ENCODE data around the gene APOBR. TPM values are rescaled to one million over a fixed set of nuclear protein-coding genes. Genes with fewer than 3 reads are reported as not detected.
A peak's percentile ranks its signal among the peaks of the same experiment; 100 is the strongest.

The APOBR gene
- total and polyA plus RNA-seq, 10 of the 15 experiments (the other 5 are each of a cell fraction or from before 2014, with no cell fraction given) = 0.04 to 2.5 (median 0.54) TPM; not detected in 1

DNA sequence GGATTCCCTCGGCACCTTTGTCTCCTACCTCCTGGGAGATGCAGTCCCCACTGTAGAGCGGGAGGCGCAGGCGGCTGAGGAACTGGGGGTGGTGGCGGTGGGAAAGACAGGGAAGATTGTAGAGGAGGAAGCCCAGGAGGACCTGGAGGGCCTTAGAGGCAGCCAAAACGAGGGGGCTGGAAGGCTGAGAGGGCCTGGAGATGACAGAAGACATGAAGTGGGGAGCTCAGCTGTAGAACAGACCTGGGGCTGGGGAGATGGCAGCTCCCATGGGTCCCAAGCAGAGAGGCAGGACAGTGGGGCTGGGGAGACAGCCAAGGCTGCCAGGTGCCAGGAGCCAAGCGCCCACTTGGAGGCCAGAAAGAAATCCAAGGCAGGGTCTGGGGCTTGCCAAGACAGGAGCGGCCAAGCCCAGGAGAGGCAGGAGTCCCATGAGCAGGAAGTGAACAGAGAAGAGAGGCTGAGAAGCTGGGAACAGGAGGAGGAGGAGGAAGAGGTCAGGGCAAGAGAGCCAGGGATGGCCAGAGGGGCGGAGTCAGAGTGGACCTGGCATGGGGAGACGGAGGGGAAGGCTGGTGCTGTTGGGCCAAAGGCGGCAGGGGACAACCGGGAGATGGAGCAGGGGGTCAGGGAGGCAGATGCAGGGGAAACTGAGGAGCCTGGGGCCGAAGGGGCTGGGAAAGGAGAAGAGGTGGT, 803 bp downstream of the APOBR start (continued):
- TF ChIP-seq, protein P1, sequence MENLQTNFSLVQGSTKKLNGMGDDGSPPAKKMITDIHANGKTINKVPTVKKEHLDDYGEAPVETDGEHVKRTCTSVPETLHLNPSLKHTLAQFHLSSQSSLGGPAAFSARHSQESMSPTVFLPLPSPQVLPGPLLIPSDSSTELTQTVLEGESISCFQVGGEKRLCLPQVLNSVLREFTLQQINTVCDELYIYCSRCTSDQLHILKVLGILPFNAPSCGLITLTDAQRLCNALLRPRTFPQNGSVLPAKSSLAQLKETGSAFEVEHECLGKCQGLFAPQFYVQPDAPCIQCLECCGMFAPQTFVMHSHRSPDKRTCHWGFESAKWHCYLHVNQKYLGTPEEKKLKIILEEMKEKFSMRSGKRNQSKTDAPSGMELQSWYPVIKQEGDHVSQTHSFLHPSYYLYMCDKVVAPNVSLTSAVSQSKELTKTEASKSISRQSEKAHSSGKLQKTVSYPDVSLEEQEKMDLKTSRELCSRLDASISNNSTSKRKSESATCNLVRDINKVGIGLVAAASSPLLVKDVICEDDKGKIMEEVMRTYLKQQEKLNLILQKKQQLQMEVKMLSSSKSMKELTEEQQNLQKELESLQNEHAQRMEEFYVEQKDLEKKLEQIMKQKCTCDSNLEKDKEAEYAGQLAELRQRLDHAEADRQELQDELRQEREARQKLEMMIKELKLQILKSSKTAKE (IDR thresholded peaks at IDR 0.05; ENCODE audit: low read depth, poor library complexity, severe bottlenecking) = no peak

DNA sequence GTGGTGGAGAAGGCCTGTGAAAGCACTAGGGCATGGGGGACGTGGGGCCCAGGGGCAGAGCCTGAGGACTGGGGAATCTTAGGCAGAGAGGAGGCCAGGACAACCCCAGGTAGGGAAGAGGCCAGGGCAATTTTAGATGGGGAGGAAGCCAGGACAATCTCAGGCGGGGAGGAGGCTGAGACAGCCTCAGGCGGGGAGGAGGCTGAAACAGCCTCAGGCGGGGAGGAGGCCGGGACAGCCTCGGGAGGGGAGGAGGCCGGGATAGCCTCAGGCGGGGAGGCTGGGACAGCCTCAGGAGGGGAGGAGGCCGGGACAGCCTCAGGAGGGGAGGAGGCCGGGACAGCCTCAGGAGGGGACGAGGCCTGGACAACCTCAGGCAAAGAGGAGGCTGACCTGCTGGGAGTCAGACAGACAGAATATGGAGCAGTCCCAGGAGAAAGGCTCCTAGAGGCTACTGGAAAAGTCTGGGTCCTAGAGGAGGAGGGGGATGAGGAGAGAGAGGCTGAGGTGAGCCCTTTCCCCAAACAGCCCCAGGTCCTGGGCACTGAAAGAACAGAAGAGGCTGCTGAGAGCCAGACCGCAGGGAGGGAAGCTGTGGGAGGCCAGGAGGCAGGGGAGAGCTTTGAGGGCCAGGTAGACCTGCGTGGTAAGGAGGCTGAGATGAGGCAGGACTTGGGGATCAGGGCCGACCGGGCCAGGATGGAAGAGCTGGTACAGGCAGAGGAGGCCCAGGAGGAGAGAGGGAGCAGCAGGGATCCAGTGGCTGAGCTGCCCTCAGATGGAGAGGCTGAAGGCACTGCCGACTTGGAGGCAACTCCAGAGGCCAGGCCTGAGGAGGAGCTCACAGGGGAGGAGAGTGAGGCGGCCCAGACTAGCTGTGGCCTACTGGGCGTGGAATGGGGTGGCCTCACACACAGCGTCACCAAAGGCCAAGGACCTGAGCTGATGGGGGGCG, 1.6 kb downstream of the APOBR start:
- Histone ChIP-seq H3K36me3 (ENCODE audit: control insufficient read depth in 2 of 2, insufficient read depth in 2 of 2, low read length in 1 of 2) (no peaks in the 10 kb centered on the region), H3K9ac (ENCODE audit: control insufficient read depth, insufficient read depth, low read length) (no peak overlapping the region), H4K20me1 (ENCODE audit: control insufficient read depth, insufficient read depth) (no peaks in the 10 kb centered on the region), H3K4me3 (no peak overlapping the region), H2AFZ (ENCODE audit: control insufficient read depth, low read depth, low read length) (no peak overlapping the region), H3K27ac (ENCODE audit: control insufficient read depth, insufficient read depth) (no peak overlapping the region), H3K4me2 (ENCODE audit: control insufficient read depth, insufficient read depth) (no peak overlapping the region), H3K9me3 (replicated peaks; ENCODE audit: control insufficient read depth, insufficient read depth, low read length) (no peaks in the 10 kb centered on the region), H3K79me2 (ENCODE audit: control insufficient read depth, insufficient read depth, low read length) (peaks cover 6% of the 10 kb centered on the region), H3K27me3 (replicated peaks in 1 of 2; ENCODE audit: control insufficient read depth in 2 of 2, insufficient read depth in 2 of 2, low read length in 1 of 2) (no peaks in the 10 kb centered on the region), H3K4me1 (ENCODE audit: control insufficient read depth, insufficient read depth, low read length) (peaks cover 35% of the 10 kb centered on the region)
- DNase-seq (ENCODE audit: low read depth, low spot score) (no peak), FAIRE-seq (no peak), ATAC-seq (no peak)
- RAD21 ChIA-PET (ENCODE audit: unreplicated experiment) = interaction anchor here (0.8 to 1.3 kb wide), 2 partner anchors 7 to 8 kb away, joined by 3 read pairs; no protein-coding TSS in a partner anchor
- 81% methylated on average over 13 of the region's 20 CpGs for WGBS (ENCODE audit: insufficient coverage, insufficient replicate concordance, low lambda C conversion rate, missing lambda C conversion rate)
- SMC1A ChIA-PET (ENCODE audit: uncharacterized antibody, unreplicated experiment) = interaction anchor here (1.0 kb wide), 1 partner anchor 10 kb away, joined by 3 read pairs; no protein-coding TSS in a partner anchor
- in situ Hi-C loops (cut with MboI) (no loop called here), intact Hi-C loops (cut with micrococcal nuclease; ENCODE audit: unreplicated experiment) (loop anchor here (10.0 kb wide), 1 partner anchor 429 kb away; the partner anchor contains the start of gene RABEP2)
- TSS peak; percentile 61 for BruUV-seq (replicated peaks)
- POLR2A ChIA-PET = interaction anchor here (1.2 kb wide), 1 partner anchor 11 kb away, joined by 3 read pairs; the partner anchor contains the start of gene IL27
- CTCF ChIA-PET = no interaction called here
- no peak for TF ChIP-seq IRF4 (IDR thresholded peaks at IDR 0.05; ENCODE audit: low read depth, low read length)
- no peak for TF ChIP-seq BHLHE40 (IDR thresholded peaks at IDR 0.05; ENCODE audit: borderline replicate concordance in 1 of 2, low read depth in 2 of 2, low read length in 1 of 2)
- no peak for TF ChIP-seq SUZ12 (IDR thresholded peaks at IDR 0.05; ENCODE audit: unreplicated experiment)
- no peak for TF ChIP-seq JUND (IDR thresholded peaks at IDR 0.05; ENCODE audit: low read depth, low read length)
- no peak for TF ChIP-seq ZNF622 (IDR thresholded peaks at IDR 0.05)
- TF ChIP-seq EED (IDR thresholded peaks at IDR 0.05; ENCODE audit: low read depth) = no peak
- no peak for TF ChIP-seq YY1 (IDR thresholded peaks at IDR 0.05; ENCODE audit: low read depth, low read length)
- no peak for TF ChIP-seq ESRRA (IDR thresholded peaks at IDR 0.05; ENCODE audit: low read length)
- TF ChIP-seq ZSCAN29 (IDR thresholded peaks at IDR 0.05) = no peak
- TF ChIP-seq EGR1 (IDR thresholded peaks at IDR 0.05; ENCODE audit: borderline replicate concordance in 1 of 2, low read depth in 2 of 2, low read length in 2 of 2) = no peak
- TF ChIP-seq ZNF384 (IDR thresholded peaks at IDR 0.05; ENCODE audit: borderline replicate concordance, low read depth, low read length) = no peak
- TF ChIP-seq, protein P2, sequence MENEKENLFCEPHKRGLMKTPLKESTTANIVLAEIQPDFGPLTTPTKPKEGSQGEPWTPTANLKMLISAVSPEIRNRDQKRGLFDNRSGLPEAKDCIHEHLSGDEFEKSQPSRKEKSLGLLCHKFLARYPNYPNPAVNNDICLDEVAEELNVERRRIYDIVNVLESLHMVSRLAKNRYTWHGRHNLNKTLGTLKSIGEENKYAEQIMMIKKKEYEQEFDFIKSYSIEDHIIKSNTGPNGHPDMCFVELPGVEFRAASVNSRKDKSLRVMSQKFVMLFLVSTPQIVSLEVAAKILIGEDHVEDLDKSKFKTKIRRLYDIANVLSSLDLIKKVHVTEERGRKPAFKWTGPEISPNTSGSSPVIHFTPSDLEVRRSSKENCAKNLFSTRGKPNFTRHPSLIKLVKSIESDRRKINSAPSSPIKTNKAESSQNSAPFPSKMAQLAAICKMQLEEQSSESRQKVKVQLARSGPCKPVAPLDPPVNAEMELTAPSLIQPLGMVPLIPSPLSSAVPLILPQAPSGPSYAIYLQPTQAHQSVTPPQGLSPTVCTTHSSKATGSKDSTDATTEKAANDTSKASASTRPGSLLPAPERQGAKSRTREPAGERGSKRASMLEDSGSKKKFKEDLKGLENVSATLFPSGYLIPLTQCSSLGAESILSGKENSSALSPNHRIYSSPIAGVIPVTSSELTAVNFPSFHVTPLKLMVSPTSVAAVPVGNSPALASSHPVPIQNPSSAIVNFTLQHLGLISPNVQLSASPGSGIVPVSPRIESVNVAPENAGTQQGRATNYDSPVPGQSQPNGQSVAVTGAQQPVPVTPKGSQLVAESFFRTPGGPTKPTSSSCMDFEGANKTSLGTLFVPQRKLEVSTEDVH (IDR thresholded peaks at IDR 0.05; ENCODE audit: low read depth, partially characterized antibody) = no peak
- TF ChIP-seq MYB (IDR thresholded peaks at IDR 0.05; ENCODE audit: borderline replicate concordance, low read depth, low read length) = no peak
- TF ChIP-seq JUNB (IDR thresholded peaks at IDR 0.05) = no peak
- TF ChIP-seq ATF7 (IDR thresholded peaks at IDR 0.05; ENCODE audit: low read depth) = no peak

Measured in GM12878 (cell line).